HG02798 (cell line): ENCODE measurements around the gene SLX4IP.

ENCODE experiments used
- ATAC-seq: cut with Tn5 transposase; IDR thresholded peaks from one replicate; pipeline ENCODE4 v1.9.1; 2021; ENCODE audit warnings: mild to moderate bottlenecking; ENCODE audit not compliant: unreplicated experiment, poor library complexity

Gene SLX4IP

GRCh38 chr20:10540636-10541493 lies 105.8 kb downstream of the SLX4IP start:
- no peak for ATAC-seq

- no peak for ATAC-seq
Observed at GRCh38 chr20:10541668-10542411, 106.7 kb downstream of the SLX4IP start.

- no peak for ATAC-seq
Observed at GRCh38 chr20:10542442-10542841, 107.3 kb downstream of the SLX4IP start.

GRCh38 chr20:10543480-10543879 lies 108.4 kb downstream of the SLX4IP start:
- no peak for ATAC-seq

GRCh38 chr20:10547276-10548114 lies 112.4 kb downstream of the SLX4IP start:
- no peak for ATAC-seq

GRCh38 chr20:10549511-10549910 lies 114.4 kb downstream of the SLX4IP start:
- no peak for ATAC-seq

- no peak for ATAC-seq
Observed at GRCh38 chr20:10550204-10551118, 115.4 kb downstream of the SLX4IP start.

- ATAC-seq, result peak; percentile 75
Observed at GRCh38 chr20:10551732-10552724, 116.9 kb downstream of the SLX4IP start.

GRCh38 chr20:10553326-10553984 lies 118.3 kb downstream of the SLX4IP start:
- peak; percentile 64 for ATAC-seq

GRCh38 chr20:10554285-10554684 lies 119.2 kb downstream of the SLX4IP start:
- no peak for ATAC-seq

- ATAC-seq, result no peak
Observed at GRCh38 chr20:10555393-10555792, 120.3 kb downstream of the SLX4IP start.

- ATAC-seq, result no peak
Observed at GRCh38 chr20:10555865-10556308, 120.8 kb downstream of the SLX4IP start.

GRCh38 chr20:10556519-10557083 lies 121.5 kb downstream of the SLX4IP start:
- ATAC-seq, result no peak

- no peak for ATAC-seq
Observed at GRCh38 chr20:10557685-10558084, 122.6 kb downstream of the SLX4IP start.

GRCh38 chr20:10558635-10559187 lies 123.6 kb downstream of the SLX4IP start:
- peak; percentile 97 for ATAC-seq

- ATAC-seq, result no peak
Observed at GRCh38 chr20:10559266-10559665, 124.2 kb downstream of the SLX4IP start.

GRCh38 chr20:10560686-10561085 lies 125.6 kb downstream of the SLX4IP start:
- ATAC-seq, result no peak
